Colonic mucosa (tissue), 4 donors: ENCODE results near the gene ZDHHC9. TPM values are rescaled to one million over a fixed set of nuclear protein-coding genes. Genes with fewer than 3 reads are reported as not detected.
"Not testable (repeated sequence)": the region's sequence is repeated elsewhere in the genome, so short reads cannot be mapped to it uniquely, and the experiment has no call there.

Experiments
- DNase-seq: peaks from one replicate; pipeline ENCODE4 v3.0.0-alpha.2; 2020
- H3K27ac ChIP-seq: fragments of 200-600 bp; one replicate; pipeline ENCODE4 v1.8.0; 2021
- H3K27me3 ChIP-seq: fragments of 200-600 bp; one replicate; pipeline ENCODE4 v1.8.0; 2021
- H3K36me3 ChIP-seq: fragments of 200-600 bp; one replicate; pipeline ENCODE4 v1.8.0; 2021
- H3K4me1 ChIP-seq: fragments of 200-600 bp; one replicate; pipeline ENCODE4 v1.8.0; 2021; ENCODE audit warnings: mild to moderate bottlenecking
- H3K4me3 ChIP-seq: fragments of 200-600 bp; one replicate; pipeline ENCODE4 v1.8.0; 2021
- H3K9ac ChIP-seq, 2 donors: one replicate each; pipeline ENCODE4 v1.7.0; 2013; ENCODE audit warnings: control low read depth in 2 of 2, low read depth in 2 of 2, low read length in 2 of 2
- H3K9me3 ChIP-seq: fragments of 200-600 bp; one replicate; pipeline ENCODE4 v1.8.0; 2021
- intact Hi-C: fragments of 100-400 bp; cut with DNase I; formaldehyde crosslinking; loops from one replicate; pipeline ENCODE4 v1.14.1; 2022
- total RNA-seq, 2 donors: library from RNA; stranded (reverse); fragmentation: NEBNext Ultra II Directional in 1 of 2; extraction: Animal tissue kit (Norgen Biotek cat#: 25700) in 1 of 2; gene quantifications; one replicate each; pipeline ENCODE4 v1.2.1, GENCODE V29; 2021
- TF ChIP-seq, protein P1 (sequence below): fragments of 200-600 bp; IDR thresholded peaks from one replicate; pipeline ENCODE4 v1.8.0; 2022; ENCODE audit warnings: antibody characterized with exemption, mild to moderate bottlenecking
- donor health status: healthy.
- donor health status: DM: no; HTN: no; CAD: no.
- donor health status: DM: no; HTN: no; CAD: no.

ZDHHC9 gene
- 10 to 100 TPM; 39.5 to 41.5 TPM for total RNA-seq

DNA sequence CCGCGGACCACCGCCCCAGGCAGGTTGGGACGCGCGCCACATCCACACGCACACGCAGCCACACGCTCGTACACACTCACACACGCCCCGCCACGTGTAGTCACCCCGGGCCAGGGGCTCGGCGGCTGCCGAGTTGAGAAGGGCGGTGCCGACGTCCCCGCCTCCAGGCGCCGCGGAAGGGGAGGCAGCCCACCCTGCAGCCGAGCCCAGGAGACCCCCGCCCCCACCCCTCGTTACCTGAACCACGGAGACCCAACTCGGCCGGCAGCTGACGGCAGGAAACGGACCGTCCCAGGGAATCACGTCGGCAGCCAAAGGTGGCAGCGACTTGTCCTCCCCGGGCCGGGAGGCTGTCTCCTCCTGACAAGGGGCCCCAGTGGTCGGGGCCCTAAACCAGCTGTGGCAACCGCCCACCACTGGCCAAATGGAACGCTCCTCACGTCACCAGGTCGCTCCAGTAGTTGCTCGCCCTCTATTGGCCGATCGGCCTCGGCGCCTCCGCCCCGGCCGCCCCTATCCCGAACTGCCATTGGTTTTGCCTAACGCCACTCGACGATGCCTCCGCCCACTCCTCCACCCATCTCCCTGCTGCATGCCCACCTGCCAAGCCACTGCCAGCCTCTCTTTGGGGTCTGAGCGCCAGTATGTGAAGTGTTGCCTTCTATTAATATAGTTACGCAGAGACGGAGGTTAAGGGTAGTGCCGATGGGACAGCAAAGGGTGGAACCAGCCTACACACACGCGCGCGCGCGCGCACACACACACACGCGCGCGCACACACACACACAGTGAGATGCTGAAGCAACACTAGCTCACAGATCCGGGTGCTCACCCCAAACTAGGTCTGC lies at the start of gene ZDHHC9:
ZDHHC9 (minus strand) TSS at position 428 of the 848 bp plus-strand sequence. CDS start 1,941 bp downstream, outside the sequence.
- peak; percentile 89 for DNase-seq
- Histone ChIP-seq H3K27me3 (no peaks in the 10 kb centered on the region), H3K9ac (peak within 1 kb of the TSS; percentile 66 to 70), H3K27ac (peak within 1 kb of the TSS; percentile 69), H3K9me3 (no peaks in the 10 kb centered on the region), H3K4me3 (peak within 1 kb of the TSS; percentile 74), H3K36me3 (no peaks in the 10 kb centered on the region), H3K4me1 (no peaks in the 10 kb centered on the region)
- intact Hi-C loops, result loop anchor here (10.0 kb wide), 1 partner anchor 221 kb away; no protein-coding TSS in a partner anchor
- TF ChIP-seq, protein P1, sequence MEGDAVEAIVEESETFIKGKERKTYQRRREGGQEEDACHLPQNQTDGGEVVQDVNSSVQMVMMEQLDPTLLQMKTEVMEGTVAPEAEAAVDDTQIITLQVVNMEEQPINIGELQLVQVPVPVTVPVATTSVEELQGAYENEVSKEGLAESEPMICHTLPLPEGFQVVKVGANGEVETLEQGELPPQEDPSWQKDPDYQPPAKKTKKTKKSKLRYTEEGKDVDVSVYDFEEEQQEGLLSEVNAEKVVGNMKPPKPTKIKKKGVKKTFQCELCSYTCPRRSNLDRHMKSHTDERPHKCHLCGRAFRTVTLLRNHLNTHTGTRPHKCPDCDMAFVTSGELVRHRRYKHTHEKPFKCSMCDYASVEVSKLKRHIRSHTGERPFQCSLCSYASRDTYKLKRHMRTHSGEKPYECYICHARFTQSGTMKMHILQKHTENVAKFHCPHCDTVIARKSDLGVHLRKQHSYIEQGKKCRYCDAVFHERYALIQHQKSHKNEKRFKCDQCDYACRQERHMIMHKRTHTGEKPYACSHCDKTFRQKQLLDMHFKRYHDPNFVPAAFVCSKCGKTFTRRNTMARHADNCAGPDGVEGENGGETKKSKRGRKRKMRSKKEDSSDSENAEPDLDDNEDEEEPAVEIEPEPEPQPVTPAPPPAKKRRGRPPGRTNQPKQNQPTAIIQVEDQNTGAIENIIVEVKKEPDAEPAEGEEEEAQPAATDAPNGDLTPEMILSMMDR, result no peak

DNA sequence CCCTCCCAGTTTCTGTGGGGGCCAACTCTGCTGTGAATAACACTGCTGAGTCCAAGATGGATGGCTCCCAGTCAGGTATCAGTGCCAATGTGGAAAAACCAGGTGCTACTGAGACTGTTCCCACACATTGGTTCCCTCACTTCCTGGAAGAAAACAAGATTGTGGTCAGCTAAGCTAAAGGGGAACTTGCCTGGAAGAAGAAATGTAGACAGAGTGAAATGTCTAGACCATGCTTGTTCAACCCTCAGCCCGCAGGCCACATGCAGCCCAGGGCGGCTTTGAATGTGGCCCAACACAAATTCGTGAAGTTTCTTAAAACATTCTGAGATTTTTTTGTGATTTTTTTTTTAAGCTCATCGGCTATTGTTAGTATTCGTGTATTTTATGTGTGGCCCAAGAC lies 33.7 kb upstream of the ZDHHC9 start:
- no peak overlapping the region for H3K27ac ChIP-seq
- TF ChIP-seq, protein P1, result no peak
- DNase-seq, result no peak
- intact Hi-C loops, result no loop called here
- H3K4me3 ChIP-seq, result no peak overlapping the region
- H3K9me3 ChIP-seq, result no peaks in the 10 kb centered on the region
- no peaks in the 10 kb centered on the region for H3K4me1 ChIP-seq
- no peaks in the 10 kb centered on the region for H3K36me3 ChIP-seq
- H3K9ac ChIP-seq, result no peak overlapping the region
- no peaks in the 10 kb centered on the region for H3K27me3 ChIP-seq

DNA sequence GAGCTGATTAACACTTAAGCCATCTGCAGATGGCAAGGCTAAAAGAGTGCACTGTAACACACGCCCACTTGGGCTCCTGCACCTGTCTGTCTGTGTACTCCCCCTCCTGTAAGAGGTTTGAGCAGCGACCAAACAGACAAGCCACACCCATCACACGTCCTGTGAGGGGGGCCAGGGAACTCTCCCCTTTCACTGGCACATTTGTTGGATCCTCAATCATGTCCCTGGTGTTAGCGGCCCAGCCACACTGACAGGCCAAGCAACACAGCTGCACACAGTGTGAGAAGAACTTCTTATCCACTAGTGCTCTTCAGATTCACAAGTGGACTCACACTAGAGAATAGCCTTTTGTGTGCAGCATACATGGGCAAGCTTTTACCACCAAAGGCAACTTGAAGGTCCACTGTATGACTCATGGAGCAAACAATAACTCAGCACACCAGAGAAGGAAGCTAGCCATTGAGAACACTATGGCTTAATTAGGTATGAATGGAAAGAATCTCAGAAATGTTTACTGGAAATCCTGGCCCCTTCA lies 33.2 kb upstream of the ZDHHC9 start:
- no peak for DNase-seq
- H3K4me1 ChIP-seq, result no peaks in the 10 kb centered on the region
- H3K4me3 ChIP-seq, result no peak overlapping the region
- H3K9ac ChIP-seq, result no peak overlapping the region
- intact Hi-C loops, result no loop called here
- H3K9me3 ChIP-seq, result no peaks in the 10 kb centered on the region
- H3K27me3 ChIP-seq, result no peaks in the 10 kb centered on the region
- TF ChIP-seq, protein P1, result no peak
- H3K27ac ChIP-seq, result no peak overlapping the region
- no peaks in the 10 kb centered on the region for H3K36me3 ChIP-seq

DNA sequence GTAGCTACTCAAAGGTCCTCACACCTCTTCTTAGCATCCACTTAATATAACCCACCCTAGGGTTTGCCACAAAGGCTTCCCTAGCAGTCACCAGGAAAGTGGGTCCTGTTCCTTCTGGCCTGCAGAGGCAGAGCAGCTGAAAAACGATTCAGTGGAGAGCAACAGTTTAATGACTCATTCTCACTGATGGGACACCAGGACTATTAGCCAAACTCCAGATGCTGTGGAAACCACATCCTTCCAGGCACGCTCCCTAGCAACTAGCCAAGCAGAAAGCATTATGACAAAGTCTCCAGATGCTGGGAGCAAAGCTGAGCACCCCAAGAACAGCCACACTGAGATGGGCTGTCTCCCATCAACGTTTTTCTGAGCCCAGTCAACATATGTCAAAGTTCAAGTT lies 32.0 kb upstream of the ZDHHC9 start:
- no peaks in the 10 kb centered on the region for H3K4me1 ChIP-seq
- H3K4me3 ChIP-seq, result no peak overlapping the region
- no peaks in the 10 kb centered on the region for H3K9me3 ChIP-seq
- no peaks in the 10 kb centered on the region for H3K27me3 ChIP-seq
- no peak overlapping the region for H3K27ac ChIP-seq
- no peaks in the 10 kb centered on the region for H3K36me3 ChIP-seq
- intact Hi-C loops, result no loop called here
- no peak overlapping the region for H3K9ac ChIP-seq
- TF ChIP-seq, protein P1, result no peak
- no peak for DNase-seq

DNA sequence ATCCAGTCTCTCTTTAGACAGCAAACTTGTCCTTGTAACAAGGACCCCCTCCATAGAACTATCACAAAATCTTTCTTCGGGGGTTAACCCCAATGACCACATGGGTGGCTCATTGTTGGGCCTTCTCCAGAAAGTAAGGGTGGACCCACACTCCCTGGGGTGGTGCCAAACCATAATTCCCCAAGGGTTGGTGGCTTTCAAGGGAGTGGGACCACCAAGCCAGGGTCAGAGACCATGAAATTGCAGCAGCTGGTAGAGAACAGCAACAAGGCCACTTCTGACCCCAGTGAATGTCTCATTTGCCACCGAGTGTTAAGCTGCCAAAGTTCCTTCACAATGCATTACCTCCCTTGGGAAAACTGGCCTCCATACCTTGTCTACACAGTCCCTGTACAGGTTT lies 28.8 kb upstream of the ZDHHC9 start:
- H3K4me1 ChIP-seq, result no peaks in the 10 kb centered on the region

DNA sequence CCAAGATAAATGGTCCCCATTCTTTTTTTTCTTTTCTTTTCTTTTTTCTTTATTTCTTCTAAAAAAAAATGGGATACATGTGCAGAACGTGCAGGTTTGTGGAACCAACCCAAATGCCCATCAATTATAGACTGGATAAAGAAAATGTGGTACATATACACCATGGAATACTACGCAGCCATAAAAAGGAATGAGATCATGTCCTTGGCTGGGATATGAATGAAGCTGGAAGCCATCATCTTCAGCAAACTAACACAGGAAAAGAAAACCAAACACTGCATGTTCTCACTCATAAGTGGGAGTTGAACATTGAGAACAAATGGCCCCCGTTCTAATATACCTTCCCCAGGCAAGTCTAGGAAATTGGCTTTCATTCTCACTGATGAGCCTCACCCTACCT lies 22.6 kb upstream of the ZDHHC9 start:
- DNase-seq, H3K36me3 ChIP-seq, intact Hi-C loops, H3K27me3 ChIP-seq, H3K9ac ChIP-seq, H3K4me1 ChIP-seq, H3K27ac ChIP-seq, H3K4me3 ChIP-seq, H3K9me3 ChIP-seq: not testable (repeated sequence)

More for the DNA sequence above, 28.8 kb upstream of the ZDHHC9 start:
- H3K36me3 ChIP-seq, result no peaks in the 10 kb centered on the region
- no peak overlapping the region for H3K4me3 ChIP-seq
- TF ChIP-seq, protein P1, result no peak
- intact Hi-C loops, result no loop called here
- no peak overlapping the region for H3K9ac ChIP-seq
- no peak for DNase-seq
- no peaks in the 10 kb centered on the region for H3K9me3 ChIP-seq
- no peaks in the 10 kb centered on the region for H3K27me3 ChIP-seq
- H3K27ac ChIP-seq, result no peak overlapping the region

DNA sequence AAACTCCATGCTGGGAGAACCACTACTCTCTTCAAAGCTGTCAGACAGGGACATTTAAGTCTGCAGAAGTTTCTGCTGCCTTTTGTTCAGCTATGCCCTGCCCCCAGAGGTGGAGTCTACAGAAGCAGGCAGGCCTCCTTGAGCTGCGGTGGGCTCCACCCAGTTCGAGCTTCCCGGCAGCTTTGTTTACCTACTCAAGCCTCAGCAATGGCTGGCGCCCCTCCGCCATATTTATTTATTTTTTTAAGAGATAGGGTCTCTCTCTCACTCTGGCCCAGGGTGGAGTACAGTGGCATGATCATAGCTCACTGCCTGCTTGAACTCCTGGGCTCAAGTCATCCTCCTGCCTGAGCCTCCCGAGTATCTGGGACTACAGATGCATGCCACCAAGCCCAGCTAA lies 15.4 kb upstream of the ZDHHC9 start:
- H3K4me3 ChIP-seq, H3K27me3 ChIP-seq, DNase-seq, H3K4me1 ChIP-seq, intact Hi-C loops, H3K27ac ChIP-seq, H3K9ac ChIP-seq, H3K9me3 ChIP-seq, H3K36me3 ChIP-seq: not testable (repeated sequence)

DNA sequence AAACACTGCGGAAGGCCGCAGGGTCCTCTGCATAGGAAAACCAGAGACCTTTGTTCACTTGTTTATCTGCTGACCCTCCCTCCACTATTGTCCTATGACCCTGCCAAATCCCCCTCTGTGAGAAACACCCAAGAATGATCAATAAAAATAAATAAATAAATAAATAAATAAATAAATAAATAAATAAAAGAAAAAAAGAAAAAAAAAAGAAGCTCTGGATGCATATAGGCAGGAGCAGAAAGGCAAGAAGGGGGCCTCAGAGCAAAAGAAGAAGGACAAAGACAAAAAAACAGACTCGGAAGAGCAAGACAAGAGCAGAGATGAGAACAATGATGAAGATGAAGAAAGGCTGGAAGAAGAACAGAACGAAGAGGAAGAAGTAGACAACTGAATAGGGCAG lies 8.1 kb upstream of the ZDHHC9 start:
- H3K9me3 ChIP-seq, DNase-seq, H3K4me1 ChIP-seq, H3K36me3 ChIP-seq, intact Hi-C loops, H3K4me3 ChIP-seq, H3K27me3 ChIP-seq, H3K9ac ChIP-seq, H3K27ac ChIP-seq: not testable (repeated sequence)
